H1 (cell line): ENCODE results near the gene PLPPR1. TPM values are rescaled to one million over a fixed set of nuclear protein-coding genes. Genes with fewer than 3 reads are reported as not detected.

Source experiments
- CTCF ChIA-PET: fragments of 300-600 bp; sonication (Branson Sonifier 250); formaldehyde crosslinking; loops from one replicate; lab custom pipeline; 2021; ENCODE audit not compliant: partially characterized antibody; lab: Charles Lee
- POLR2A ChIA-PET: fragments of 300-600 bp; sonication (Branson Sonifier 250); formaldehyde crosslinking; loops from one replicate; lab custom pipeline; 2021; ENCODE audit warnings: inconsistent platforms; ENCODE audit not compliant: partially characterized antibody; lab: Charles Lee
- DNase-seq, 2 experiments: peaks; one replicate each; pipeline versions ENCODE4 v3.0.0 to v3.0.0-alpha.2; 2010 to 2022; ENCODE audit warnings: low spot score in 2 of 2, low read depth in 1 of 2, mixed read lengths in 1 of 2
- FAIRE-seq: peaks from 2 replicates; lab custom pipeline; 2011; peaks lifted over from hg19 to GRCh38; lab: Jason Lieb, UNC
- H2AFZ ChIP-seq: 2 replicates; pipeline ENCODE4 v1.8.1; 2012; ENCODE audit warnings: low read length, inconsistent platforms
- H2AK5ac ChIP-seq: 2 replicates; pipeline ENCODE4 v1.6.1; 2013; ENCODE audit warnings: low read depth, low read length
- H2BK120ac ChIP-seq: replicated peaks from 2 replicates; pipeline ENCODE3; 2013; ENCODE audit warnings: low read depth, low read length, inconsistent platforms
- H2BK12ac ChIP-seq: 2 replicates; pipeline ENCODE4 v1.6.1; 2013; ENCODE audit warnings: low read depth, low read length
- H2BK15ac ChIP-seq: 2 replicates; pipeline ENCODE4 v1.6.1; 2013; ENCODE audit warnings: low read length
- H2BK20ac ChIP-seq: 2 replicates; pipeline ENCODE4 v1.6.1; 2013; ENCODE audit warnings: low read length
- H2BK5ac ChIP-seq: 2 replicates; pipeline ENCODE4 v1.6.1; 2013; ENCODE audit warnings: low read depth, low read length
- H3K14ac ChIP-seq: 2 replicates; pipeline ENCODE4 v1.6.1; 2013; ENCODE audit warnings: inconsistent platforms; ENCODE audit not compliant: insufficient read length
- H3K18ac ChIP-seq: 2 replicates; pipeline ENCODE4 v1.6.1; 2013; ENCODE audit warnings: low read length; ENCODE audit errors: extremely low read depth
- H3K23ac ChIP-seq: 2 replicates; pipeline ENCODE4 v1.6.1; 2013; ENCODE audit warnings: inconsistent platforms; ENCODE audit not compliant: insufficient read length
- H3K23me2 ChIP-seq: 2 replicates; pipeline ENCODE4 v1.6.1; 2013; ENCODE audit warnings: low read depth, low read length
- H3K27ac ChIP-seq: 2 replicates; pipeline ENCODE4 v1.6.1; 2011; ENCODE audit warnings: low read depth, low read length, inconsistent platforms
- H3K27me3 ChIP-seq, 4 experiments: replicated peaks in 1 of 4; 1 replicate in 1 of 4; 2 replicates in 3 of 4; pipeline versions ENCODE4 v1.6.1 to v1.8.1; 2011 to 2013; ENCODE audit warnings: low read length in 3 of 4, mild to moderate bottlenecking in 3 of 4, inconsistent platforms in 2 of 4, mixed read lengths in 2 of 4, moderate library complexity in 1 of 4; ENCODE audit not compliant: control insufficient read depth in 3 of 4, insufficient read depth in 3 of 4; ENCODE audit errors: extremely low read depth in 1 of 4
- H3K36me3 ChIP-seq, 4 experiments: 2 replicates each; pipeline versions ENCODE4 v1.6.1 to v1.8.1; 2011 to 2013; ENCODE audit warnings: mild to moderate bottlenecking in 4 of 4, low read length in 3 of 4, moderate library complexity in 2 of 4, control low read depth in 1 of 4, inconsistent platforms in 1 of 4; ENCODE audit not compliant: insufficient read depth in 4 of 4, control insufficient read depth in 2 of 4
- H3K4ac ChIP-seq: replicated peaks from 2 replicates; pipeline ENCODE3; 2013; ENCODE audit warnings: low read length, low read depth, mixed read lengths, inconsistent platforms; ENCODE audit not compliant: insufficient read length
- H3K4me1 ChIP-seq, 4 experiments: replicated peaks in 1 of 4; 1 replicate in 1 of 4; 2 replicates in 3 of 4; pipeline versions ENCODE4 v1.6.1 to v1.8.1; 2011 to 2013; ENCODE audit warnings: low read length in 3 of 4, inconsistent platforms in 2 of 4, mixed read lengths in 1 of 4; ENCODE audit not compliant: insufficient read depth in 4 of 4, control insufficient read depth in 3 of 4
- H3K4me2 ChIP-seq, 2 experiments: 2 replicates each; pipeline versions ENCODE4 v1.6.1 to v1.8.1; 2011 to 2013; ENCODE audit warnings: low read depth in 2 of 2, low read length in 2 of 2, control low read depth in 1 of 2, inconsistent platforms in 1 of 2, mild to moderate bottlenecking in 1 of 2; ENCODE audit not compliant: insufficient read depth in 1 of 2
- H3K4me3 ChIP-seq, 4 experiments: fragments of 200-600, 300-600 bp in 1 of 4; sonication (generic), shearing (Covaris generic), sonication (Bioruptor Twin) in 1 of 4; 2 replicates each; pipeline versions ENCODE4 v1.5.1 to v1.8.1; 2011 to 2016; ENCODE audit warnings: low read length in 4 of 4, low read depth in 3 of 4, control low read depth in 2 of 4, inconsistent platforms in 2 of 4, mild to moderate bottlenecking in 2 of 4, mixed read lengths in 1 of 4, moderate library complexity in 1 of 4; ENCODE audit not compliant: insufficient read depth in 2 of 4; ENCODE audit errors: extremely low read depth in 1 of 4
- H3K56ac ChIP-seq: replicated peaks from 2 replicates; pipeline ENCODE3; 2013; ENCODE audit warnings: low read depth, mild to moderate bottlenecking, mixed read lengths, low read length, inconsistent platforms; ENCODE audit not compliant: insufficient read length
- H3K79me1 ChIP-seq: 2 replicates; pipeline ENCODE4 v1.6.1; 2013; ENCODE audit warnings: low read depth, low read length, control low read depth
- H3K79me2 ChIP-seq, 2 experiments: 2 replicates each; pipeline versions ENCODE4 v1.6.1 to v1.8.1; 2012 to 2013; ENCODE audit warnings: low read length in 2 of 2, mild to moderate bottlenecking in 2 of 2, inconsistent platforms in 1 of 2; ENCODE audit not compliant: insufficient read depth in 2 of 2, control insufficient read depth in 1 of 2
- H3K9ac ChIP-seq, 4 experiments: replicated peaks in 1 of 4; 1 replicate in 1 of 4; 2 replicates in 3 of 4; pipeline versions ENCODE4 v1.6.1 to v1.8.1; 2011 to 2013; ENCODE audit warnings: low read depth in 3 of 4, low read length in 3 of 4, control low read depth in 2 of 4, mild to moderate bottlenecking in 2 of 4, moderate library complexity in 2 of 4, inconsistent platforms in 1 of 4; ENCODE audit errors: extremely low read depth in 1 of 4
- H3K9me3 ChIP-seq, 2 experiments: 2 replicates each; pipeline versions ENCODE4 v1.6.1 to v1.8.1; 2012 to 2013; ENCODE audit warnings: mild to moderate bottlenecking in 2 of 2, moderate library complexity in 2 of 2, control low read depth in 1 of 2, inconsistent platforms in 1 of 2, low read depth in 1 of 2, low read length in 1 of 2, mixed read lengths in 1 of 2; ENCODE audit not compliant: insufficient read depth in 2 of 2
- H4K20me1 ChIP-seq, 2 experiments: replicated peaks in 1 of 2; 2 replicates each; pipeline versions ENCODE3 to v1.8.1; 2011 to 2013; ENCODE audit warnings: inconsistent platforms in 2 of 2, low read length in 2 of 2, mild to moderate bottlenecking in 1 of 2; ENCODE audit not compliant: insufficient read depth in 2 of 2, control insufficient read depth in 1 of 2
- H4K5ac ChIP-seq: 2 replicates; pipeline ENCODE4 v1.6.1; 2013; ENCODE audit warnings: low read length, low read depth, mixed read lengths, inconsistent platforms; ENCODE audit not compliant: insufficient read length
- H4K8ac ChIP-seq: 2 replicates; pipeline ENCODE4 v1.8.0; 2013; ENCODE audit warnings: mild to moderate bottlenecking, moderate library complexity, low read length, inconsistent platforms; ENCODE audit not compliant: insufficient read depth; ENCODE audit errors: extremely low read depth
- H4K91ac ChIP-seq: replicated peaks from 2 replicates; pipeline ENCODE3; 2013; ENCODE audit warnings: low read length, mixed read lengths, inconsistent platforms; ENCODE audit not compliant: insufficient read length
- EZH2 ChIP-seq: fragments of 200-600 bp; sonication (generic); IDR thresholded peaks from 2 replicates; pipeline ENCODE4 v1.7.1; 2012; ENCODE audit warnings: low read depth, mild to moderate bottlenecking, moderate library complexity, low read length, inconsistent platforms; ENCODE audit not compliant: severe bottlenecking
- KDM5A ChIP-seq: fragments of 200-600 bp; IDR thresholded peaks from 2 replicates; pipeline ENCODE4 v1.7.1; 2012; ENCODE audit warnings: mild to moderate bottlenecking, low read length, inconsistent platforms, mixed read lengths
- SAP30 ChIP-seq: fragments of 300-600 bp; sonication (generic); IDR thresholded peaks from 2 replicates; pipeline ENCODE4 v1.7.1; 2012; ENCODE audit warnings: low read length, moderate library complexity, mild to moderate bottlenecking, inconsistent platforms; ENCODE audit not compliant: insufficient read depth, insufficient replicate concordance
- SRF ChIP-seq: IDR thresholded peaks from 2 replicates; pipeline ENCODE4 v1.6.1; 2011; ENCODE audit warnings: mild to moderate bottlenecking, low read depth, low read length, moderate library complexity
- SUZ12 ChIP-seq: fragments of 200-600 bp; sonication (generic); IDR thresholded peaks from 2 replicates; pipeline ENCODE4 v1.6.1; 2012; ENCODE audit warnings: mild to moderate bottlenecking, inconsistent platforms, low read length, moderate library complexity, mixed read lengths
- WGBS, 2 experiments: shearing (Covaris generic) in 1 of 2; methylation state at CpG; one replicate each; pipeline versions ENCODE4 v1.1.6 to v1.1.7; 2013 to 2015; ENCODE audit warnings: low lambda C conversion rate in 2 of 2, mixed read lengths in 2 of 2, inconsistent platforms in 1 of 2, low coverage in 1 of 2, missing lambda C conversion rate in 1 of 2; ENCODE audit not compliant: insufficient replicate concordance in 2 of 2, insufficient coverage in 1 of 2, insufficient read length in 1 of 2; ENCODE audit errors: extremely low coverage in 1 of 2, missing lambda C conversion rate in 1 of 2; 5-methylcytosine and 5-hydroxymethylcytosine counted together
- polyA plus RNA-seq, 7 experiments: library from polyadenylated mRNA; depleted of rRNA in 3 of 7; stranded (reverse) in 5 of 7; unstranded in 2 of 7; fragments of >200 nt in 5 of 7; fragments of 200-250 nt in 2 of 7; gene quantifications; 1 replicate in 5 of 7; 2 replicates in 1 of 7; 4 replicates in 1 of 7; pipeline versions ENCODE4 v1.2.1 to v1.2.3, GENCODE V29; 2011 to 2013; ENCODE audit warnings: missing spikeins in 2 of 7, mixed read lengths in 2 of 7
- total RNA-seq: library from RNA; stranded (reverse); fragmentation: NEBNext Ultra II Directional; extraction: Animal tissue kit (Norgen Biotek cat#: 25700); gene quantifications from 2 replicates; pipeline ENCODE4 v1.2.1, GENCODE V29; 2021

Gene PLPPR1
- total and polyA plus RNA-seq, 2 of the 8 experiments (the other 6 are each of a cell fraction or from before 2014, with no cell fraction given), result 1.4 to 1.8 TPM

- peaks cover 3 to 12% (median 7%) of the 10 kb centered on the region in 4 experiments; a peak in 4 of 7 replicates for H3K4me1 ChIP-seq
- no peak for DNase-seq
- no peak overlapping the region for H3K18ac ChIP-seq
- H3K4ac ChIP-seq, result no peak overlapping the region
- H2BK5ac ChIP-seq, result no peak overlapping the region
- H3K9ac ChIP-seq, result no peak overlapping the region
- no peak for TF ChIP-seq SRF
- TF ChIP-seq KDM5A, result no peak
- TF ChIP-seq SUZ12, result peak; percentile 67; the same call in 1 of the 2 replicates
- TF ChIP-seq SAP30, result peak; percentile 41
- peak; percentile 65 for TF ChIP-seq EZH2
- H3K79me2 ChIP-seq, result no peaks in the 10 kb centered on the region
- H3K27me3 ChIP-seq, result peaks cover 14 to 42% (median 33%) of the 10 kb centered on the region in 4 experiments
- H2BK12ac ChIP-seq, result no peak overlapping the region
- no peak overlapping the region for H4K91ac ChIP-seq
- H3K56ac ChIP-seq, result no peak overlapping the region
- peaks cover 19% of the 10 kb centered on the region for H3K23me2 ChIP-seq
- FAIRE-seq, result no peak
- ChIA-PET CTCF (interaction anchor here (0.7 to 0.9 kb wide), 3 partner anchors 13 to 428 kb away, joined by 3 read pairs; no protein-coding TSS in a partner anchor), POLR2A (no interaction called here)
- peak overlapping the region; percentile 64; the same call in 1 of the 2 replicates for H2AFZ ChIP-seq
- no peaks in the 10 kb centered on the region for H3K36me3 ChIP-seq
- no peaks in the 10 kb centered on the region for H3K9me3 ChIP-seq
- no peak overlapping the region for H2BK15ac ChIP-seq
- H2BK120ac ChIP-seq, result no peak overlapping the region
- WGBS, 2 experiments, result 12% methylated on average over 38 of the region's 38 CpGs; no CpG with 5 or more reads in 1 of the 2 experiments
- H3K23ac ChIP-seq, result no peak overlapping the region
- no peak overlapping the region for H4K5ac ChIP-seq
- H4K20me1 ChIP-seq, result no peaks in the 10 kb centered on the region
- no peak overlapping the region for H3K27ac ChIP-seq
- peak overlapping the region; percentile 93 to 97 for H3K4me2 ChIP-seq
- H3K14ac ChIP-seq, result no peak overlapping the region
- no peak overlapping the region for H2BK20ac ChIP-seq
- H3K79me1 ChIP-seq, result no peaks in the 10 kb centered on the region
- H4K8ac ChIP-seq, result no peak overlapping the region
- peak overlapping the region; percentile 61 to 92 (median 79) for H3K4me3 ChIP-seq
- H2AK5ac ChIP-seq, result no peak overlapping the region
Measured at GRCh38 chr9:101029315-101030085, 973 bp downstream of the PLPPR1 start.
